ENCODE measurements around the gene PSD2. TPM values are rescaled to one million over a fixed set of nuclear protein-coding genes. Genes with fewer than 3 reads are reported as not detected.

The PSD2 gene
- total and polyA plus RNA-seq, 2 of the 13 experiments (the other 11 are each of a cell fraction or from before 2014, with no cell fraction given) = 0.07 TPM; not detected in 1

- TF ChIP-seq SALL1 (CRISPR knock-in tag; IDR thresholded peaks at IDR 0.05) (0 out of 2 replicates have a peak, but pooled peaks have one; percentile 26), PRDM10 (CRISPR knock-in tag; IDR thresholded peaks at IDR 0.05; ENCODE audit: low read depth) (no peak), MXI1 (IDR thresholded peaks at IDR 0.05; ENCODE audit: borderline replicate concordance, low read depth, low read length) (peak; percentile 44; the same call in 1 of the 3 replicates), PATZ1 (CRISPR knock-in tag; IDR thresholded peaks at IDR 0.05) (peak; percentile 65), ZNF557 (CRISPR knock-in tag; IDR thresholded peaks at IDR 0.05) (no peak), ZNF710 (CRISPR knock-in tag; IDR thresholded peaks at IDR 0.05; ENCODE audit: borderline replicate concordance) (0 out of 2 replicates have a peak, but pooled peaks have one; percentile 29), ZNF768 (CRISPR knock-in tag; IDR thresholded peaks at IDR 0.05) (peak; percentile 95)
These were observed 20.5 kb upstream of the PSD2 start (continued) for GRCh38 chr5:139774980-139775661.

Data from HepG2 (cell line).